GM18870 (cell line): Measurements from ENCODE around the gene PRRG1.
"Not testable (repeated sequence)": the region's sequence is repeated elsewhere in the genome, so short reads cannot be mapped to it uniquely, and the experiment has no call there.

ENCODE experiments used
- ATAC-seq: cut with Tn5 transposase; IDR thresholded peaks from one replicate; pipeline ENCODE4 v1.9.1; 2021; ENCODE audit warnings: moderate library complexity; ENCODE audit not compliant: unreplicated experiment

PRRG1 gene

DNA sequence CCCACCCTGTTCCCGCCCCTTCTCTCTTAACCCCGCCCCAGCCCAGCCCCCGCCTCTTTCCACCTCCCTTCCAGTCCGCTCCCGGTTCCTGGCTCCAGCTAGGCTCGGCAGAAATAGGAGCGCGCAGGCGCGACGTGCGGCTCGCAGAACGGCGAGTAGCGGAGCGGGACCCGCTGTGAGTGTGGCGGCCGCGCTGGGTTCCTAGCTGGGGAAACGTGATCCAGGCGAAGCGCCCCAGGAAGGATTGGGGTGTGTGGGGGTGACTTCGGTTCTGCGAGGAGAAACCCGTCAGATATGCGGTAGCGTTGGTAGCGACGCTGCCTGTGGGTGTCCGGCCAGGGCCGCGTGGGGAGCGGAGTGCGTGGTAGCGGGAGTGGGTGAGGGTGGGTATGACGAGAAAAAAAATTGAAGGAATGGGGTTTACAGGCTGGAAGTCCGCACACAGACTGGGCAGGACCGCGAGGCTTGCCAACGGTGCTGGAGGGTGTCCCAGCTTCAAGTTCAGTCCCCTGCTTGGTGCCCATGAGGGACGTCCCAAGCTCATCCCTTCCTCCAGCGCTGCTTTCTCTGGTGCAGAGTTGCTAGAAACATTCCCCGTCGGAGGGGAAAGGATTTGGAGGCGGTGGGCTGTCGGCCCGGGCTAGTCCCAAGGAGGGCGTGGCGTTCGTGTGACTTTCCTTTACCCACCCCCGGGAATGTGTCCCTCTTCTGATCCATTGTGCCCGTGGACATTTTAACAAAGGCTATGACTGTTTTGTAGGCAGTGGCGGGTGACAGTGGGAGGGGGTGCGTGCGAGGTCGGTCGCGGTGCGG lies at the start of gene PRRG1:
TSS of gene PRRG1 (plus strand) at position 144 of the 813 bp plus-strand sequence. CDS start 56,886 bp downstream, outside the sequence.
- ATAC-seq = no peak

DNA sequence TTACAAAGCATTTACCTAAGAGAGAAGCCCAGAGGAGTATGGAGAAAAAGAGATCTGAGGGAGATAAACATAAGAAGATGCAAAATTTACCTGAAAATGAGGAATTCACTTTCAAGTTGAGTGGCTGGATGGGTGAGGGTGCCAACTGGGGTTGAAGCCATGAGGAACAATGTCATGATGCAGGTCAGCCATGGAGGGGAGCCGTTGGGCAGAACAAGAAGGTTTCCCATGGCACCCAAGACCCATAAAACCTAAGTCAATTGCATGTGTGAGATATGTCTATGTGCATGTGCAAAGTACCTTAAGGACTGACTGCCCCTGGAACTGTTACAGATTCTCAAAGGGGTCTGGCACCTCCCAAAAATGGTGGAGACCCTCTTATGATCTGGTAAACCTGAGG lies 46.6 kb upstream of the PRRG1 start:
- no peak for ATAC-seq

DNA sequence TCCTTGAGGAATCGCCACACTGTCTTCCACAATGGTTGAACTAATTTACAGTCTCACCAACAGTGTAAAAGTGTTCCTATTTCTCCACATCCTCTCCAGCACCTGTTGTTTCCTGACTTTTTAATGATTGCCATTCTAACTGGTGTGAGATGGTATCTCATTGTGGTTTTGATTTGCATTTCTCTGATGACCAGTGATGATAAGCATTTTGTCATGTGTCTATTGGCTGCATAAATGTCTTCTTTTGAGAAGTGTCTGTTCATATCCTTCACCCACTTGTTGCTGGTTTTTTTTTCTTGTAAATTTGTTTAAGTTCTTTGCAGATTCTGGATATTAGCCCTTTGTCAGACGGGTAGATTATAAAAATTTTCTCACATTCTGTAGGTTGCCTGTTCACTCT lies 43.9 kb upstream of the PRRG1 start:
- ATAC-seq = not testable (repeated sequence)

DNA sequence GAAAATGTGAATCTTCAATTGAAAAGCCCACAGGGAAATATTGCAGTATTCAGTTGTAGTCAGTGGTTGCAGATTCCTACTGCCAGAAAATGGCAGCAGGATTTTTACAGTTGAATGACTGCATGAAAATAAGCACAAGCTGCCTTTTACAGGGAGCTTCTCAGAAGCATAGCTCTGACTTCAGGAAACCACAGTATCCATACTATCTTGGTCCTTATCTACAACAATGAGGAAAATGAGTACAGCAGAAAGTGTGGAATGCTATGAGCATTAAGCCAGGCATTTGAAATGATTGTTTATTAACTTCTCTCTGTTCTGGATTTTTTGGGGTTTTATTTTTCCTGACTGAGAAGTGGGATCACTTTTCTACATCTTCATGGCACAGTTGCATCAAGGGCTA lies 34.6 kb upstream of the PRRG1 start:
- no peak for ATAC-seq

DNA sequence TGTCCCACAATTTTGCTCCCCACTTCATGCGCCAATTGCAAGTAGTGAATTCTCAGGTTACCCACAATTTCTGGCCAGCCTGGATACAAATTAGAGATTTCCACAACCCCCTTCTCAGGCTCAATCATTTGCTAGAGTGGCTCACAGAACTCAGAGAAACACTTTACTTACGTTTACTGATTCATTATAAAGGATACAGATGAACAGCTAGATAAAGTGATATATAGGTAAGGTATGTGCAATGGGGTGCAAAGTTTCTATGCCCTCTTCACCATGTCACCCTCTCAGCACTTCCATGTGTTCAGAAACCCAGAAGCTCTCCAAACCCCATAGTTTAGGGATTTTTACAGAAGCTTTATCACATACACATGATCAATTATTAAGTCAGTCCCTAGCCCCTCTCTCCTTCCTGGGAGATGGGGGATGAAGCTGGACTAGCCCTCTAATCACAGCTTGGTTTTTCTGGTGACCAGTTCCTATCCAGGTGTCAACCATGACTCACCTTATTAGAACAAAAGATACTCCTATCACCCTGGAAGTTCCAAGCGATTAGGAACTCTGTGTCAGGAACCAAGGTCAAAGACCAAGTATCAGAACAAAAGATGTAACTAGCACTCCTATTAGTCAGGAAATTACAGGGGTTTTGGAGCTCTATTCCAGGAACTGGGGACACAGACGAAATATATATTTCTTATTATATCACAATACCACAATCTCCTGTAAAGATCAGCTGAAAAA lies 33.5 kb upstream of the PRRG1 start:
- ATAC-seq = no peak

DNA sequence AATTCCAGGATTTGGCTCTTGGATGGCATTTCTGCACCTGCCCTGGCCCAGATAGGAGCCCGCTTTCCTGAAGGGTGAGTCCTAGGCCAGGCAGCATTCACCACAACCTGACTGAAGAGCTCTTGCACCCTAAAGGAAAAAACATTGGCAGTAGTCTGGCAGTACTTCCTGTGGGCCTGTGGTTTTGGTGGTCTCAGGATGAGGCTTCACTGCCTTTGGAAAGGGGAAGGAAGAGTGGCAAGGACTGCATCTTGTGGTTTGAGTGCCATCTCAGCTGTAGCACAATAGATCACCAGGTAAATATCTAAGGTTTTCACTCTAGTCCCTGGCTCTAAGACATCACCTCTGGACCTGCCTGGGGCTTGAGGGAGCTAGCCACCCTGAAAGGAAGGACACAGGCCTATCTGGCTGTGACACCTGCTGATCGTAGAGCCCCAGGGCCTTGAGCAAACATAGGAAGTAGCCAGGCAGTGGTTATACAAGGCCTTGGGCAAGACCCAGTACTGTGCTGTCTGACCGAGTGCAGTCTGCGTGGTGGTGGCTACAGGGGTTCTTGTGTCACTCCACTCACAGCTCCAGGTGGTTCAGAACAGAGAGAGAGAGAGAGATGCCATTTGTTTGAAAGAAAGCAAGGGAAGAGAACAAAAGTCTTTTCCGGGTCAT lies 28.5 kb upstream of the PRRG1 start:
- ATAC-seq = no peak

DNA sequence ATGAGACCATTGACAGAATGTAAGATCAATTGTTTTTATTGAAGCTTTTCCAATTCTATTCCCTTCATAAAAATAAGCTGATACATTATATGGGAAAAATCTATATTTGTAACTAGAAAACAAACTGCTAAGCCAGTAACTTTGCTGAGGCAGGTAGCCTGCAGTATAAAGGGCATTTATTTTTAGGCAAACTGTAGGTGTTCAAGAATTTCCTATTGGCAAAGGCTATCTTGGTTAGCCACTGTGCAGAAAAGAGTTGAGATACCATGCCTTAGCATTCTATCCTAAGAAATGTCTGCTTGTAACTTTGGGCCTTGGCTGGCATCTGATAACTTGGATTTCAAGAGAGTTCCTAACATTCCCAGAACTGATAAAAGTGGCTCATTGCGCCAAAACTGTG lies 18.5 kb upstream of the PRRG1 start:
- no peak for ATAC-seq

DNA sequence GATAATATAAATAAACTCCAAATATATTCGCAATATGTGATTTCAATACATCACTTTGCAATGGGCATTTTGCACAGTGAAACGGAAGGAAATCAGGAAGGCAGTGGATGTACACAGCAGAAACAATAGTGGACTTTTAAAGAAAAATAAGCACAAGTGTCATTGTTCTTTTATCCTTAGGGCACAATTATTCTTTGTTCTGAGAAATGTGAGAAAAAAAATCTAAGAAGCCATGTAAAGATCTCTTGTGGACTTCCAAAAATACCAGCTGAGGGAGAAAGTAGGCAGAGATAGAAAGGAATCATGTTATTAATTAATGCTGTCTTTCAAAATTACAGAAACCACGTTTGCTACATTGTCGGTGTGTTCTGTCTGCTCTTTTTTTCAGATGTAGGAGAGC lies 17.6 kb upstream of the PRRG1 start:
- ATAC-seq = no peak

DNA sequence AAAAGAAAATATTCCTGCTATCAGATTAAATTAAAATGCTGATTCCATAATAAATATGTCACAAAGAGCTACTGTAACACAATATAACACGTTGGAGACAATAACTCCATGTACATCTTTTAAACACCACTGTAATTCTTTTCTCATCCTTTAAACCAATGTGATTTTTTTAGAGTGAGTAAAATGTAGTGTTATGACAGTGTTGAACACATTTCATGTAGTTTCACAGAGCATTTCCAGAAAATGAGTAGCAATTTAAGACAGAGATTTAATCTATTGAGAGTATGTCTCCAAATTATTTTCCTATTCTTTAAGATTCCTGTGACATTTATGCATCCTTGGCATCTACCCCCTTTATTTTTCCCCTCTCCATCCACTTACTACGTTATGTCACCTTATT lies 17.1 kb upstream of the PRRG1 start:
- ATAC-seq = no peak

DNA sequence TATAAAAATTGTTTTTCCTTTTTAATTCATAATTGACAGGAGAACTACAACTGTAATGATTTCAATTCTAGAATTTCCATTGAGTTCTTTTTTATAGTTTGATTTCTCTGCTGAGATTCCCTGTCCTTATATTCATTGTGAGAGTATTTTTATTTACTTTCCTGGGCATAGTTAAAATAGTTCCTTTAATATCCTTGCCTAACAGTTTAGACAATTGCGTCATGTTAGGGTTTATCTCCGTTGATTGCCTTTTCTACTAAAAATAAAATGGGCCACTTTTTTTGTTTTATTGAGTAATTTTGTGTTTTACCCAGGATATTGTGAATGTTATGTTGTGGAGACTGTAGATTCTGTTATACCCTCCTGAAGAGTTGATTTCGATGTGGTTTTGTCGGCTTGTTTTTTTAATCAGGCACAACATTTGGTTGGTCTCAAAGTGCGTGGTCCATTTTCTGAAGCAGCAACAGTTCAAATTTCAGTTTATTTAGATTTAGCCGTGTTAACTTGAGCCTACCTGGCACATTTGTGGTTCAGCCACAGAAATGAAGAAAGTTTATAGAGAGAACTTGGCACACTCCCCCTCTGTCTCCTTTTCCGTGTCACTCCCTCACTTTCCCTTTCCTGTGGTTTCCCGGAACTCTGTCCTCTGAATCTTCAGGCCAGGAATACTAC lies 16.0 kb upstream of the PRRG1 start:
- ATAC-seq = no peak

DNA sequence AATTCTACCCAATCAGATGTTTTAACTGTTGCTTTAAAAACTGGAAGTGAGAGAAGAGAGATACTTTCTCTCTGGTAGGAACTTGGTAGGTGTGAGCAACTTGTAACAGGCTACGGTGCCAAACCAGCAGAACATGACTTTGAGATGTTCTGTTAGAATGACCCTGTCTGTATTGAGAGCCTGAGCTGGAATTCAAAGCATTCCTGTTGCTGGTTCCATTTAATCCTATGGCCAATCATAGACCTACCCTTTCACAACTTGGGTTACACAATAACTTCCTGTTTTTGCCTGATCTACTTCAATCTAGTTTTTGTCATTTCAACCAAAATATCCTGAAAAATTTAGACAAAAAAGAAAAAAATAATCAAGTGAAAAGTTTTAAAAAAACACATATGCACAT lies 1.7 kb upstream of the PRRG1 start:
- no peak for ATAC-seq

DNA sequence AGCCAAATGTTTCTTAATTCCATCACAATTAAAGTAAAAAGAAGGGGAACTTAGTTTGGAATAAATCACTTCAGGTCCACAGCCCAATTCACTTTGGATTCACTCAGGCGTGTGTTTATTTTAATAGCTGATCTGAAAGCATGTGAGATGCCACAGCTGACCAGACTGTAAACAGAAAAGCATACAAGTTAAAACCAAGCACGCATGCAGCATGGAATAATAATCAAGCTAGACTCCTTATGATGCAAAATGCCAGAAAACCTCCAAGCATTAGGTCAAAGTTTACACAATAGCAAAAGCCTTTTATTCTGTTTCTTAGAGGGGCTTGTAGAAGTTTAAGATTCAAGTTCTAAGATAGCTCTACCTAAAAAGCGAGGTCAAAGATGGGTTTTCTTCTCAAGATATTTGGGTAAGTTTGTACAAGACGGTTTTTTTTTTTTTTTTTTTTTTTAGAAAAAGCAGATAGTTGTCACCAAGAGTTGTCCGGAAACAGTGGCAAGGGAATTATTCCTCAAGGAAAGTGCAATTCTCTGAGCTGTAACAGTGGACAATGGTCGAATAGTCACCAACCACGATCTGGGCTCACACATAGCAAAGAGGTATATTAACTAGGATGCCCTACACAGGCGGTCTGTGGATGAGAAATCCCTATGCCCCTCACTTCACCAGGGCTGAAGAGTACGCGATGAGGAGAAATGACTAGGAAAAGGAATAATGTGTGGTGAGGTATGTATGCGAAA lies 763 bp upstream of the PRRG1 start:
- no peak for ATAC-seq

DNA sequence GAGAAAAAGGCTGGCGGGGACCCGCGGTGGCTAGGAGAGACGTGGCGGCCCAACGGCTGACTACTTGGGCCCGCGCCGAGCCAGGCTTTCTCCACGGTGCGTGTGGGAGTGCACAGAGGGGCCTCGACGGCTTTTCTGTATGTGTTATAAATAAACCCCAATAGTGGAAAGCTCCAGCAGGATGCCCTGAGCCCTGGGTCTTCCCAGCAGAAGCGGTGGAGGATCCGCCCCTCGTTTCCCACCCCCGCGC lies 268 bp upstream of the PRRG1 start:
- ATAC-seq = no peak

DNA sequence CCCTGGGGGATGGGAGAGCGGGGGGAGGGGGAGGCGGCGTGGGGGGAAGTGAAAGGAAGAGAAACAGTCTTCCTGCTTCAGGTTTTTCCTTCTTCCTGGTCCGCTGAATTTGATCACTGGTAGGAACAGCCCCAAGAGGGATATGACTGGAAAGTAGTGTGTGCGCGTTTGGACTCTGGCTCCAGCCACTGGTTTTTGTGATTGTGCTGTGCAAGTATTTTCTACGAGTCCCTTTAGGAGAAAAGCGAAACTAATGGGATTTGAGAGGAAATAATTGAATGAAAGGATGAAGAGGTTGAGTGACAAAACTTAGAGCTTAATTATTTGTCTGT lies 836 bp downstream of the PRRG1 start:
- no peak for ATAC-seq

DNA sequence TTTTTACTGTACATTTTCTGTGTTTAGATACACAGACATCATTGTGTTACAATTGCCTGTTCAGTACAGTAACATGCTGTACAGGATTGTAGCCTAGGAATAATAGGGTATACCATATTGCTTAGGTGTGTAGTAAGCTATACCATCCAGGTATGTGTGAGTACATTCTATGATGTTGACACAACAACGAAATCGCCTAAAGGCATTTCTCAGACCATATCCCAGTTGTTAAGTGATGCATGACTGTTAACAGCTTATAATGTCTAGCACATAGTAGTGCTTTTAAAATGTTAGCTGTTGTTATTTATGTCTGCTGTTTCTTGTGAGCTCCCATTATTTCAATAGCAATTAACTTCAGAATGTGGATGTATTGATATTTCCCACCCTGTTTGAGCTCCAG lies 4.5 kb downstream of the PRRG1 start:
- ATAC-seq = no peak

DNA sequence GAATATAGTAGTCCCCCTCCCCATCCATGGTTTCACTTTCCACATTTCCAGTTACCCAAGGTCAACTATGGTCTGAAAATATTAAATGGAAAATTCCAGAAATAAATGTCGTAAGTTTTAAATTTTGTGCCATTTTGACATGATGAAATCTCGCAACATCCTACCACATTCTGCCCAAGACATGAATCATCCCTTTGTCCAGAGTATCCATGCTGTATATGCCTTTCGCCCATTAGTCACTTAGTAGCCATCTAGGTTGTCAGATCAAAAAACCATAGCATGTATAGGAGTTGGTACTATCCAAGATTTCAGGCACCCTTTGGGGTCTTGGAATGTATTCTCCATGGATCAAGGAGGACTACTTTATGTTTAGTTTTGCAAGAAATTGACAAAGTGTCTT lies 8.3 kb downstream of the PRRG1 start:
- no peak for ATAC-seq

DNA sequence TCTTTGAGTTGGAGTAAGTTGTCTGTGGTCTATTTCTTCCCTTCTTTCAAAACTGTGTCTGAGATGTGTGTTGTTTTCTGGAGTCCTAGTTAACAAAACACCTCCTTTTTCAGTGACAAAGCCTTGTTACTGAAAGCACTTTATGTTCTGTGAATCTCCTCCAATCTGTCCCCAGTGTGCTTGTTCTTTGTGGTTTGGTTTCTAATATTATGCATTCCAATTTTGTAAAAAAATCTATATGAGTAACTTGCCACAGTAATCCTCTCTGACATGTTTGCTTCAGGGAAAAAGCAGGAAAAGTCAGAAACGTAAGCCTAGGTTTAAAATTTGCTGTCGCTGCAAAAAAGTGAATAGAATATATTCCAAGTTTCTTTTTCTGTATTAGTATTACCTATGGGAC lies 12.4 kb downstream of the PRRG1 start:
- no peak for ATAC-seq

DNA sequence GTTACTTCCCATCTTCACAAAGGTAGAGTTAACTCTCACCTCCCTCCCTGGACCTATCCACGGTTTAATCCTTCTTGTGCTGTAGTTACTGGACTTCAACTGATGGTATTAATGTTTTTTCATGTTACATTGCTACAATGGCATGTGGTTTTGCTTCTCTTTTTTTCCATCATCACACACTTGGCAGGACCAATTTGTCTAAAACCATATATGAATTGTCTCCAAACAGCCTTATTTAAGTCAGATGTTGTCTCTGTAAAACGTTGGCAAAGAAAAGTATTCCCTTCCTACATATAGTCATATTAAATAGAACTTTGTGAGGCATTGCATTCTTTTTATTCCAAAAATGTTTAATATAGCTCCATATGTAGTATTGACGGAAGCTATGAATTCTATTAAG lies 15.5 kb downstream of the PRRG1 start:
- no peak for ATAC-seq

DNA sequence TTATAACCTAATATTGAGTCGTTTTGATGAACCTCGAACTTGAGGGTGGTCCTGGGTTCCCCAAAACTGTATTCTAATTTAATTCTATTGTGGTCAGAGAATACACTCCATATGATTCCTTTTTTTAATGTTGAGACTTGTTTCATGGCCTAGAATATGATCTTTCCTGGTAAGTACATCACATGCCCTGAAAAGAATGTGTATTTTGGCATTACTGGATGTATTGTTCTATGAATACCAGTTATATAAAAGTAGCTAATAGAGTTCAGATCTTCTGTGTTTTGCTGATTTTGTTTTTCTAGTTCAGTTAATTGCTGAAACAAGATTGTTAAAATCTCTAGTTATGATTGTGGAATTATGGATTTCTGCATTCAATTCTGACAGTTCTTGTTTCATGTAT lies 18.8 kb downstream of the PRRG1 start:
- ATAC-seq = no peak

DNA sequence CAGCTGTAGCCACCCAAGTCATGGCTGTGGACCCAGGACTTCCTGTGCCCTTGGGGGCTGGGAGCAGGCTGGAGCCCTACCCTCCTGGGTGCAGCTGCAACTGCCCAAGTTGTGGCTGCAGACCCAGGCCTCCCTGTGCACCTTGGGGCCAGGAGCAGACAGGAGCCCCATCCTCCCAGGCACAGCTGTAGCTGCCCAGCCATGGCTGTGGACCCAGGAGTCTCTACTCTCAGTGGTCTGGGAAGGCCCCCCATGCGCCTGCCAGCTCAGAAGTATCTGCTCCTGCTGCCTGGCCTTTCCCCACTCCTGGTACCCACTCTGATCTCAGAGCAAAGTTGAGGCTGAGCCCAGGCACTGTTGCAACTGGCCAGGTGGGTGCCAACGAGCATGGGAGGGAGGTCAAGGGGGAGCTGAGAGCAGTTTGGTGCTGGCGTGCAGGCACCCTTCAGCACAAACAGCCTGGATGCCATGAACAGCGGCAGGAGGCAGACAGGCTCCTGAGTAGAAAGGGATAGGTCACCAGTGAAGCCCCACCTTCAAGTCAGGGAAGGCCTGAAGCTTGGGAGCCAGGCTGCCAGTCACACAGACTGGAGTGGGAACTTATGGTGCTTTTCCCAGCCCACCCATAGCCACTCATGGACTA lies 21.5 kb downstream of the PRRG1 start:
- ATAC-seq = no peak

DNA sequence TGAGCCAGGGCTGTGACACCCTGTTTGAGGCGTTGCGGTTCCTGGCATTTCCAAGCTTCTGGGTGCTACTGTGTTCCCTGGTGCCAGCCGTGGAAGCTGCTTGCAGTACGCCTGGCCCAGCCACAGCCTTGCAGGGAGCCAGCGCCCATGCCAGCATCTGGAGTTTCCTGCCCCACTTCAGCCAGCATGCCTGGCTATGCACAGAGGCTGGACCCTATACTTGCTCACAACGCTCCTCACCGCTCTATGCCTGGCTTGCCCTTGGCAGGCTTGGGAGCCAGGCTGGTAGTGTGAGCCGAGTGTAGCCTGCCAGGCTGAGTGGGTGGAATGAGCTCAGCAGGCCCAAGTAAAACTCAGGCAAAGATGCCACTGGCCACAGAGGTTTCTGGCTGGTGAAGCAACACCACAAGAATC lies 22.4 kb downstream of the PRRG1 start:
- ATAC-seq = no peak
